MM.1S (cell line): ENCODE results near the gene ATE1.

ENCODE experiments used
- DNase-seq: peaks from one replicate; pipeline ENCODE4 v3.0.0-alpha.2; 2015
- H2AFZ ChIP-seq: fragments of 300-600 bp; sonication (generic); 2 replicates; pipeline ENCODE4 v1.6.0; 2016; ENCODE audit warnings: antibody characterized with exemption, low read length
- H3F3A ChIP-seq: fragments of 300-600 bp; sonication (generic); 2 replicates; pipeline ENCODE4 v1.6.1; 2016; ENCODE audit warnings: mild to moderate bottlenecking, antibody characterized with exemption, low read length, moderate library complexity, mixed read lengths; ENCODE audit not compliant: insufficient read depth
- H3K27ac ChIP-seq: fragments of 300-600 bp; sonication (generic); 2 replicates; pipeline ENCODE4 v1.5.1; 2016; ENCODE audit warnings: mild to moderate bottlenecking, low read length
- H3K27me3 ChIP-seq: fragments of 300-600 bp; sonication (generic); replicated peaks from 2 replicates; pipeline ENCODE4 v1.6.0; 2016; ENCODE audit warnings: low read length; ENCODE audit not compliant: insufficient read depth
- H3K36me3 ChIP-seq: fragments of 300-600 bp; sonication (generic); replicated peaks from 2 replicates; pipeline ENCODE4 v1.6.1; 2016; ENCODE audit warnings: mild to moderate bottlenecking, low read length, mixed read lengths; ENCODE audit not compliant: insufficient read depth
- H3K4me1 ChIP-seq: fragments of 300-600 bp; sonication (generic); 2 replicates; pipeline ENCODE4 v1.6.1; 2016; ENCODE audit warnings: low read length, mixed read lengths
- H3K4me2 ChIP-seq: fragments of 300-600 bp; sonication (generic); 2 replicates; pipeline ENCODE4 v1.6.0; 2016; ENCODE audit warnings: low read depth, low read length
- H3K4me3 ChIP-seq: fragments of 300-600 bp; sonication (generic); 2 replicates; pipeline ENCODE4 v1.5.1; 2016; ENCODE audit warnings: low read length, mixed read lengths
- H3K79me2 ChIP-seq: fragments of 300-600 bp; sonication (generic); 2 replicates; pipeline ENCODE4 v1.6.1; 2016; ENCODE audit warnings: mixed run types, low read length, mixed read lengths
- H3K9ac ChIP-seq: fragments of 300-600 bp; sonication (generic); 2 replicates; pipeline ENCODE4 v1.6.1; 2016; ENCODE audit warnings: low read length, mixed read lengths
- H3K9me2 ChIP-seq: fragments of 300-600 bp; sonication (generic); replicated peaks from 2 replicates; pipeline ENCODE4 v1.6.1; 2016; ENCODE audit warnings: mild to moderate bottlenecking, low read length, mixed read lengths; ENCODE audit not compliant: insufficient read depth
- H3K9me3 ChIP-seq: fragments of 300-600 bp; sonication (generic); replicated peaks from 2 replicates; pipeline ENCODE4 v1.6.1; 2016; ENCODE audit warnings: mild to moderate bottlenecking, low read length, mixed read lengths; ENCODE audit not compliant: insufficient read depth
- H4K20me1 ChIP-seq: fragments of 300-600 bp; sonication (generic); 2 replicates; pipeline ENCODE4 v1.6.1; 2016; ENCODE audit warnings: mild to moderate bottlenecking, low read length, moderate library complexity, mixed read lengths; ENCODE audit not compliant: insufficient read depth
- EZH2 ChIP-seq: fragments of 300-600 bp; sonication (generic); optimal IDR thresholded peaks from 2 replicates; pipeline ENCODE3; 2017; ENCODE audit warnings: low read depth, mild to moderate bottlenecking, antibody characterized with exemption, low read length, mixed read lengths
- EZH2phosphoT487 ChIP-seq: fragments of 300-600 bp; sonication (generic); IDR thresholded peaks from 2 replicates; pipeline ENCODE4 v1.6.1; 2018; ENCODE audit warnings: antibody characterized with exemption, low read length
- TF ChIP-seq, protein P1 (sequence below): fragments of 300-600 bp; sonication (generic); IDR thresholded peaks from 2 replicates; pipeline ENCODE4 v1.5.1; 2016; ENCODE audit warnings: antibody characterized with exemption, low read length, mixed read lengths

Gene ATE1

DNA sequence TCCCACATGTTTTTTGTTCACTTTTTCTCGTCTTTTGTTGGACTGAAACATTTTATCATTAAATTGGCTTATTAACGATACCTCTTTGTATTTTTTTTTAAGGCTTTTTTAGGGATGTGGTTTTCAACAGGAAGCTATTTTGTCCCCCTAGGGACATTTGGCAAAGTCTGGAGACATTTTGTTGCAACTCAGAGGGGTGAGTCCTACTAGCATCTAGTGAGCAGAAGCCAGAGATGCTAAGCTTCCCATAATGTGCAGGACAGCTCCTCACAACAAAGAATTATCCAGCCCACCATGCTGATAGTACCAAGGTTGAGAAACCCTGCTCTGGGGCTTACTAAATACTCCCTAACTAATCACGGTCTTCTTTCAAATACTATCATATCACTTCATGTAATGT, 63.2 kb downstream of the ATE1 start:
- no peak overlapping the region for H3K9ac ChIP-seq
- H3K9me3 ChIP-seq, result no peaks in the 10 kb centered on the region
- H3K36me3 ChIP-seq, result no peaks in the 10 kb centered on the region; the same call in 1 of the 2 replicates
- no peaks in the 10 kb centered on the region for H3K9me2 ChIP-seq
- no peaks in the 10 kb centered on the region for H3K27me3 ChIP-seq
- no peaks in the 10 kb centered on the region for H3K79me2 ChIP-seq
- H3F3A ChIP-seq, result no peaks in the 10 kb centered on the region
- H3K27ac ChIP-seq, result no peak overlapping the region
- H3K4me2 ChIP-seq, result no peak overlapping the region
- TF ChIP-seq EZH2, result no peak
- TF ChIP-seq EZH2phosphoT487, result no peak
- H3K4me1 ChIP-seq, result no peaks in the 10 kb centered on the region
- DNase-seq, result no peak
- H2AFZ ChIP-seq, result no peak overlapping the region
- no peaks in the 10 kb centered on the region for H4K20me1 ChIP-seq
- no peak overlapping the region for H3K4me3 ChIP-seq

DNA sequence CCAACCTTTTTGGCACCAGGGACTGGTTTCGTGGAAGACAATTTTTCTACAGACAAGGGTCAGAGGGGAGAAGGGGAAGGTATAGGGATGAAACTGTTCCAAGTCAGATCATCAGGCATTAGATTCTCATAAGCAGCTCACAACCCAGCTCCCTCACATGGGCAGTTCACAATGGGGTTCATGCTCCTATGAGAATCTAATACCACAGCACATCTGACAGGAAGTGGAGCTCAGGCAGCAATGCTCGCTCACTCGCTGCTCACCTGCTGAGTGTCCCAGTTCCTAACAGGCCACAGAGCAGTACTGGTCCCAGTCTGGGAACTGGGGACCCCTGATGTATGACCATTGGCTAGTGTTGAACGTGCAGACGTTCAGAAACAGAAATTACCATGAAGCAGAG, 63.7 kb downstream of the ATE1 start:
- Histone ChIP-seq H2AFZ (no peak overlapping the region), H3K79me2 (no peaks in the 10 kb centered on the region), H3K4me3 (no peak overlapping the region), H3K4me2 (no peak overlapping the region), H3F3A (no peaks in the 10 kb centered on the region), H3K36me3 (no peaks in the 10 kb centered on the region), H3K4me1 (no peaks in the 10 kb centered on the region), H3K9ac (no peak overlapping the region), H3K27me3 (no peaks in the 10 kb centered on the region), H3K9me3 (no peaks in the 10 kb centered on the region), H3K27ac (no peak overlapping the region), H3K9me2 (no peaks in the 10 kb centered on the region), H4K20me1 (no peaks in the 10 kb centered on the region)
- no peak for DNase-seq
- TF ChIP-seq EZH2 (no peak), EZH2phosphoT487 (no peak)

DNA sequence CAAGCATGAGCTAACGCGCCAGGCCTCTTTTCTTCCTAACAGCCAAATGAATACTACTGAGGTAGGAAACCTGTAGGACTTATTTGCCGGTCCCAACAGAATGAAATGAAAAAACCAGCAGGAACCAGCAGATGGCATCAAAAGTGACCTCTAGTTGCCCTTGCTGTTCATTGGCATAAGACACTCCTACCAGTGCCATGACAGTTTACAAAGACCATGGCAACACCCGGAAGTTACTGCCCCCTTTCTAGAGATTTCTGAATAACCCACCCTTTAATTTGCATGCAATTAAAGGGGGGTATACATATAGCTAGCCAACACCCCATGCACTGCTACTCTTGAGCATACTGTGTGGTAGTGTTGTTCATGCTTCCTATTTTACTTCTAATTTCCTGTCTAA, 65.2 kb downstream of the ATE1 start:
- no peak overlapping the region for H3K4me3 ChIP-seq
- no peaks in the 10 kb centered on the region for H3K9me2 ChIP-seq
- no peaks in the 10 kb centered on the region for H3K79me2 ChIP-seq
- no peak overlapping the region for H3K27ac ChIP-seq
- no peaks in the 10 kb centered on the region for H3K36me3 ChIP-seq
- no peaks in the 10 kb centered on the region for H4K20me1 ChIP-seq
- H3K4me1 ChIP-seq, result no peaks in the 10 kb centered on the region
- H3K27me3 ChIP-seq, result no peaks in the 10 kb centered on the region
- no peaks in the 10 kb centered on the region for H3K9me3 ChIP-seq
- DNase-seq, result no peak
- no peaks in the 10 kb centered on the region for H3F3A ChIP-seq
- TF ChIP-seq, protein P1, sequence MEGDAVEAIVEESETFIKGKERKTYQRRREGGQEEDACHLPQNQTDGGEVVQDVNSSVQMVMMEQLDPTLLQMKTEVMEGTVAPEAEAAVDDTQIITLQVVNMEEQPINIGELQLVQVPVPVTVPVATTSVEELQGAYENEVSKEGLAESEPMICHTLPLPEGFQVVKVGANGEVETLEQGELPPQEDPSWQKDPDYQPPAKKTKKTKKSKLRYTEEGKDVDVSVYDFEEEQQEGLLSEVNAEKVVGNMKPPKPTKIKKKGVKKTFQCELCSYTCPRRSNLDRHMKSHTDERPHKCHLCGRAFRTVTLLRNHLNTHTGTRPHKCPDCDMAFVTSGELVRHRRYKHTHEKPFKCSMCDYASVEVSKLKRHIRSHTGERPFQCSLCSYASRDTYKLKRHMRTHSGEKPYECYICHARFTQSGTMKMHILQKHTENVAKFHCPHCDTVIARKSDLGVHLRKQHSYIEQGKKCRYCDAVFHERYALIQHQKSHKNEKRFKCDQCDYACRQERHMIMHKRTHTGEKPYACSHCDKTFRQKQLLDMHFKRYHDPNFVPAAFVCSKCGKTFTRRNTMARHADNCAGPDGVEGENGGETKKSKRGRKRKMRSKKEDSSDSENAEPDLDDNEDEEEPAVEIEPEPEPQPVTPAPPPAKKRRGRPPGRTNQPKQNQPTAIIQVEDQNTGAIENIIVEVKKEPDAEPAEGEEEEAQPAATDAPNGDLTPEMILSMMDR, result no peak
- TF ChIP-seq EZH2 (no peak), EZH2phosphoT487 (no peak)
- H3K9ac ChIP-seq, result no peak overlapping the region
- no peak overlapping the region for H3K4me2 ChIP-seq
- no peak overlapping the region for H2AFZ ChIP-seq

DNA sequence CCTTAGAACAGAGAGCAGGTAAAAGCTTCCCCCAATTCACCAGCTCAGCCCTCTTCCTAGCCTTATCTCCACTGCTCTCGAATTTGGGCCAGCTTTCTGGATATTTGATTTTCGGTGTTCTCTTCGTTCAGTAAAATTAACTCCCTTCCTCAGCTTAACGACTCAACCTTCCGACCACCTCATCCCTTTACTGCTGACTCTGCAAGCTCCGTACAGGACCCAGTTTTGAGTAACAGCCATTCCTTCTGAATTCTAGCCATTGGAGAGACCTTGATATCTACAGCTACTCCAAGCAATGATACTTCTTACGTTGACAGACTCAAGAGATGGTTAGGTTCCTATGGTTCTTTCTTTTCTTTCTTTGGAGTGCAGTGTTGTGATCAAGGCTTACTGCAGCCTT, 65.8 kb downstream of the ATE1 start:
- H3K79me2 ChIP-seq, result no peaks in the 10 kb centered on the region
- TF ChIP-seq, protein P1, result no peak
- TF ChIP-seq EZH2phosphoT487, result no peak
- TF ChIP-seq EZH2, result no peak

More for the DNA sequence above, 65.8 kb downstream of the ATE1 start:
- no peaks in the 10 kb centered on the region for H3K9me2 ChIP-seq
- no peaks in the 10 kb centered on the region for H3K27me3 ChIP-seq
- H4K20me1 ChIP-seq, result no peaks in the 10 kb centered on the region
- H3K9ac ChIP-seq, result no peak overlapping the region
- no peak overlapping the region for H3K4me2 ChIP-seq
- H3K4me1 ChIP-seq, result no peaks in the 10 kb centered on the region
- no peak for DNase-seq
- H3K4me3 ChIP-seq, result no peak overlapping the region
- no peaks in the 10 kb centered on the region for H3K9me3 ChIP-seq
- H3F3A ChIP-seq, result no peaks in the 10 kb centered on the region
- H3K36me3 ChIP-seq, result no peaks in the 10 kb centered on the region
- H2AFZ ChIP-seq, result no peak overlapping the region
- H3K27ac ChIP-seq, result no peak overlapping the region
